Fibroblast of peridontal ligament (primary cell): ENCODE data around the gene PLAAT5.
"Not testable (repeated sequence)": the region's sequence is repeated elsewhere in the genome, so short reads cannot be mapped to it uniquely, and the experiment has no call there.

Experiments used
- DNase-seq: peaks from one replicate; pipeline ENCODE4 v3.0.0-alpha.2; 2010; ENCODE audit errors: extremely low read depth

The PLAAT5 gene

GRCh38 chr11:63490551-63491239, at the start of gene PLAAT5:
Gene PLAAT5 (minus strand): TSS chr11:63491167. CDS start chr11:63491034, 133 bp downstream.
- no peak for DNase-seq

- peak; percentile 71 for DNase-seq
These were observed 46.5 kb upstream of the PLAAT5 start for GRCh38 chr11:63537293-63538101.

- DNase-seq = peak; percentile 78
These were observed 45.8 kb upstream of the PLAAT5 start, which contains the start of gene PLAAT4 for GRCh38 chr11:63536669-63537292. Gene PLAAT4 (plus strand): TSS chr11:63536808. CDS start chr11:63536869, 61 bp downstream.

- no peak for DNase-seq
These were observed 44.8 kb upstream of the PLAAT5 start for GRCh38 chr11:63535734-63536133.

GRCh38 chr11:63534895-63535461, 44.0 kb upstream of the PLAAT5 start:
- DNase-seq = no peak

- no peak for DNase-seq
These were observed 43.1 kb upstream of the PLAAT5 start for GRCh38 chr11:63534076-63534475.

GRCh38 chr11:63532799-63533475, 42.0 kb upstream of the PLAAT5 start:
- no peak for DNase-seq

- DNase-seq = no peak
These were observed 41.1 kb upstream of the PLAAT5 start for GRCh38 chr11:63532117-63532516.

GRCh38 chr11:63531074-63531792, 40.3 kb upstream of the PLAAT5 start:
- peak; percentile 85 for DNase-seq

- DNase-seq = no peak
These were observed 39.1 kb upstream of the PLAAT5 start for GRCh38 chr11:63530021-63530420.

- DNase-seq = not testable (repeated sequence)
These were observed 38.4 kb upstream of the PLAAT5 start for GRCh38 chr11:63529373-63529772.

GRCh38 chr11:63528729-63529278, 37.8 kb upstream of the PLAAT5 start:
- DNase-seq = not testable (repeated sequence)

- not testable (repeated sequence) for DNase-seq
These were observed 37.2 kb upstream of the PLAAT5 start for GRCh38 chr11:63528156-63528555.

GRCh38 chr11:63527667-63528066, 36.7 kb upstream of the PLAAT5 start:
- no peak for DNase-seq

- DNase-seq = no peak
These were observed 32.2 kb upstream of the PLAAT5 start for GRCh38 chr11:63523151-63523550.

- no peak for DNase-seq
These were observed 30.9 kb upstream of the PLAAT5 start for GRCh38 chr11:63521896-63522295.

- peak; percentile 47 for DNase-seq
These were observed 29.7 kb upstream of the PLAAT5 start for GRCh38 chr11:63520606-63521170.

- peak; percentile 62 for DNase-seq
These were observed 27.6 kb upstream of the PLAAT5 start for GRCh38 chr11:63518548-63518947.

- DNase-seq = no peak
These were observed 26.2 kb upstream of the PLAAT5 start for GRCh38 chr11:63517156-63517555.

- no peak for DNase-seq
These were observed 25.1 kb upstream of the PLAAT5 start for GRCh38 chr11:63516109-63516508.
